ENCODE results near the gene CTNNA2. TPM values are rescaled to one million over a fixed set of nuclear protein-coding genes. Genes with fewer than 3 reads are reported as not detected.

Gene CTNNA2
- total RNA-seq, 1 experiment from 2014 or later, result 0.54 TPM

DNA sequence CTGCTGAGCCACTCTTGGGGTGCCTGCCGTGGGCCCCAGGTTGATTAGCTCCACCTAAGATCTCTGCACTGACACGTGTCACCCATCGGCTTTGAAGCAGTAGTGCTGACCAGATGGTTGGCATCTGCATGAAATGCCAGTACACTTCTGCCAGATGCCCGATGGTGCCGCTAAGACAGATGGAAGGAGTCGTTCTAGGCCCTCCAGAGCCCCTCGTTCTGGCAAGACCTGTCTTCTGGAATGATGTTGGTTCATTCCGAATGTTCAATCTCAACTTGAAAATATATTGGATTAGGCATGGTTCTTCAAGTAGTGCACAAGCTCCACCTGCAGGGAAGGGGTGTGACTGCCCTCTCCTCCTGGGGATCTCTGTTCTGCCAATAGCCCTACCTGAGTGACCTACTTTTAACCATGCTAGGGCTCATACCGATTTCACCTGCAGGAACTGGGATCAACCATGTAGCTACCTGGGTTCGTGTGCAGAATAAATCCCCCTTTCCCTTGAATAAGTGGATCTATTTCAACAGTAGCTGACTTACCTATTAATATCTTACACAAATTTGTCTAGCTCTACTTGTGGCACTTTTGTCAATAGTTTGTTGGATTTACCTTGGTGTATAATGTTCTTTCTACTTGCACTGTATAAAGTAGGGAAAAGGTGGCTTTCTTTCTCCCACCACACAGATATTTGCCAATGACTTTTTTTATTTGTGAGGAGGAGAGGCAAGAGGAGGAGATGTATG, 342.6 kb downstream of the CTNNA2 start:
- Histone ChIP-seq H3K4me3 (ENCODE audit: low read depth in 2 of 2, low read length in 2 of 2) (no peak overlapping the region), H3K4me1 (ENCODE audit: control insufficient read depth, insufficient read depth, low read length) (no peaks in the 10 kb centered on the region), H3K27me3 (ENCODE audit: control insufficient read depth, insufficient read depth, low read length) (no peaks in the 10 kb centered on the region), H3K27ac (ENCODE audit: low read length) (no peak overlapping the region), H3K36me3 (ENCODE audit: control insufficient read depth, insufficient read depth, low read length) (no peaks in the 10 kb centered on the region), H3K9me3 (ENCODE audit: control insufficient read depth, insufficient read depth, low read depth, low read length) (no peaks in the 10 kb centered on the region)
- no peak for TF ChIP-seq POLR2AphosphoS5 (IDR thresholded peaks at IDR 0.05; ENCODE audit: low read depth, low read length)
- TF ChIP-seq CTCF (IDR thresholded peaks at IDR 0.05), result peak; percentile 74
- TF ChIP-seq SIN3A (IDR thresholded peaks at IDR 0.05; ENCODE audit: borderline replicate concordance, insufficient read depth, low read depth, low read length), result no peak
- TF ChIP-seq REST (IDR thresholded peaks at IDR 0.05; ENCODE audit: insufficient read depth in 1 of 2, low read depth in 2 of 2, low read length in 1 of 2), result no peak
- no peak for TF ChIP-seq TCF7L2 (IDR thresholded peaks at IDR 0.05; ENCODE audit: low read depth, low read length)
- in situ Hi-C loops (cut with HindIII; ENCODE audit: low pct_unique_long_range_greater_than_20kb, low sequenced_read_pairs) (no loop called here), intact Hi-C loops (cut with micrococcal nuclease; ENCODE audit: unreplicated experiment) (loop anchor here (5.0 kb wide), 1 partner anchor 633 kb away; no protein-coding TSS in a partner anchor)
- ChIA-PET CTCF (no interaction called here), POLR2A (no interaction called here)
- ATAC-seq, result peak; percentile 78
- no peak for DNase-seq (ENCODE audit: low read depth, low spot score)
- no TSS peak for BruUV-seq (replicated peaks)

DNA sequence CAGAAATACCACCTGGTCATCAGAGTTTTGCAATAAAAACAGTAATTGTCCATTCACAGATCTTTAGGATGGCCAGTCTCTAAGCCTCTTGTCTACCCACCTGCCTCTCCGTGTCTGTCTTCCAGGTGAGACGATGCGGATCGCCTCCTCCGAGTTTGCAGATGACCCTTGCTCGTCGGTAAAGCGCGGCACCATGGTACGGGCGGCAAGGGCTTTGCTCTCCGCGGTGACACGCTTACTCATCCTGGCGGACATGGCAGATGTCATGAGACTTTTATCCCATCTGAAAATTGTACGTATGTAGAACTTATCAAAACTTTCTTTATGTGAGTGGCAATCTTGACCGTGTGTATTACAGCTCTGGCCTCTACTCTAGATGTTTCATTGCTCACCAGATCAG, 345.0 kb downstream of the CTNNA2 start:
- CTCF ChIA-PET, result no interaction called here

More for the DNA sequence above, 345.0 kb downstream of the CTNNA2 start:
- intact Hi-C loops (cut with micrococcal nuclease; ENCODE audit: unreplicated experiment), result loop anchor here (5.0 kb wide), 1 partner anchor 636 kb away; no protein-coding TSS in a partner anchor
- DNase-seq (ENCODE audit: low read depth, low spot score) (no peak), ATAC-seq (no peak)
- H3K4me3 ChIP-seq (ENCODE audit: low read depth in 2 of 2, low read length in 2 of 2), result no peak overlapping the region
- in situ Hi-C loops (cut with HindIII; ENCODE audit: low pct_unique_long_range_greater_than_20kb, low sequenced_read_pairs), result no loop called here
- H3K9me3 ChIP-seq (ENCODE audit: control insufficient read depth, insufficient read depth, low read depth, low read length), result no peaks in the 10 kb centered on the region
- H3K36me3 ChIP-seq (ENCODE audit: control insufficient read depth, insufficient read depth, low read length), result no peaks in the 10 kb centered on the region
- no peak overlapping the region for H3K27ac ChIP-seq (ENCODE audit: low read length)
- no TSS peak for BruUV-seq (replicated peaks)
- H3K4me1 ChIP-seq (ENCODE audit: control insufficient read depth, insufficient read depth, low read length), result no peaks in the 10 kb centered on the region
- no peak for TF ChIP-seq TCF7L2 (IDR thresholded peaks at IDR 0.05; ENCODE audit: low read depth, low read length)
- no peak for TF ChIP-seq SIN3A (IDR thresholded peaks at IDR 0.05; ENCODE audit: borderline replicate concordance, insufficient read depth, low read depth, low read length)
- no peak for TF ChIP-seq CTCF (IDR thresholded peaks at IDR 0.05)
- no peak for TF ChIP-seq POLR2AphosphoS5 (IDR thresholded peaks at IDR 0.05; ENCODE audit: low read depth, low read length)
- TF ChIP-seq REST (IDR thresholded peaks at IDR 0.05; ENCODE audit: insufficient read depth in 1 of 2, low read depth in 2 of 2, low read length in 1 of 2), result no peak
- POLR2A ChIA-PET, result no interaction called here
- H3K27me3 ChIP-seq (ENCODE audit: control insufficient read depth, insufficient read depth, low read length), result no peaks in the 10 kb centered on the region

Data from Panc1 (cell line).